ENCODE results near the gene DZIP1L.

Gene DZIP1L

DNA sequence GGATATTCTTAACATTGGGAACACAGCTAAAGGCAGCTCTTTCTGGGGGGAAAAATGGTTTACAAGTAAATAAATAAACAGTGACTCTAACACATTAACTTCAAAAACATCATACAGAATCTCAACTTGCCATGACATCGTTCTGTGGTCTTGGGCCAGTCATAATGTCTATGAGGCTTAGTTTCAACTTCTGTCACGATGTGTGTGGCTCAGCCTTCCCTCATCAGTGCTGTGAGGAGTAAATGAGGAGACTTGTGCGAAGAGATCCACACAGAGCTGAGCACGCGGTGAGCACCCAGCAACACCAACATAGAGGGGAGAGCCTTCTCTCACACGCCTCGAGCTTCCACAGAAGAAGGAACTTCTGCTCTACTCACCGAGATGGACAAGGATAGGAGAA lies 49.0 kb downstream of the DZIP1L start:
- DNase-seq = no peak

DNA sequence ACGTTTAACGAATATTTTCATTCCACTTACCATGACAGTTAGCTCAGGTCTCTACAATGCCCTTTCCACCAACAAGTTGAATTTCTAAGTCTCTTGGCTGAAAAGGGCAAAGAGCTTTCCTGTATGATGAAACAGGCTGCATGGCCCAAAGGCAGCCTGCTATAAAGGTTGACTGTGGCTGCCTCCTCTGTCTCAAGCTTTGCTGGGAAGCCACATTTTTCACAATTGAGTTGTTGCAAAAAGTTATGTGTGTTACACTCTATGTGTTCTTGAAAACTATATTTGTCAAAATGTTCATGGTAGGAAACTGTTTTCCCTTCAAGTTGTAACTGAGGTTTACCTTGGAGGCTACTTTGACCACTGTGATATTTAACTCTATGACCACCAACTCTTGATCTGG lies 49.5 kb downstream of the DZIP1L start:
- no peak for DNase-seq

DNA sequence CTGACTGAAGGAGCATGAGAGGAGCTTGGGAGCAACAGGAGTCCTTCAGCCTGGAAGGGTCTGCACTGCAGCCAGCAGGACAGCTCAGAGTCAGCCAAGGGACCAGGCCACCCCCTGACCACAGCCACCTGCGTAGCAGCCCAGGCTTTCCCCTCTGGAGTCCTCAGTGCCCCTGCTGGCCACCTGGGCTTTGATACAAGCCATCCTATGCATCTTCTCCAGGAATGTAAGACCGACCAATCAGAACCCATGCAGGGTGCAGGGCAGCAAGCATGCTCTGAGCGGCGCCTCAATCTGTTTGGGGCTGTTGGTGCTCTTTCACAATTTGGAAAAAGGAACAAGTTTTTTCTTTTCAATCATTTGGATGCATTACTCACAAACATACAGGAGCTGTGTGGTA lies 52.0 kb downstream of the DZIP1L start:
- DNase-seq = no peak

DNA sequence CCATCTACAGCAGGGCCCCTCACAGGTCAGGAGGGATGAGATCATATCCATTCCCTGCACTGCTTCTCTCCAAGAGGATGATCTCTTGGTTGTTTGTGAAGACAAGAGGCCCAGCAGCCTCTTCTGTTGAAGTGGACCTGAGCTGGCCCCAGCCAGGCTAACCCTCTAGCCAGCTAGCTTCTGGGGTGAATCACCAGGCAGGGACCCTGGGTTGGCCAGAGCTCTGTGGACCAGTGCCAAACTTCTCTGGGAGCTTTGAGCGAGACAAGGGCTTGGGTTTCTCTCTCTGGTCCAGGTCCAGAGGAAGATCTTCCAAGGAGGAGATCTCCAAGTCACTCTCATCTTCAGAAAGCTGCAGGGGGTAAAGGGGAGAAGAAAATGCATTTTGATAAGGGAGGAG lies 52.8 kb downstream of the DZIP1L start:
- no peak for DNase-seq

DNA sequence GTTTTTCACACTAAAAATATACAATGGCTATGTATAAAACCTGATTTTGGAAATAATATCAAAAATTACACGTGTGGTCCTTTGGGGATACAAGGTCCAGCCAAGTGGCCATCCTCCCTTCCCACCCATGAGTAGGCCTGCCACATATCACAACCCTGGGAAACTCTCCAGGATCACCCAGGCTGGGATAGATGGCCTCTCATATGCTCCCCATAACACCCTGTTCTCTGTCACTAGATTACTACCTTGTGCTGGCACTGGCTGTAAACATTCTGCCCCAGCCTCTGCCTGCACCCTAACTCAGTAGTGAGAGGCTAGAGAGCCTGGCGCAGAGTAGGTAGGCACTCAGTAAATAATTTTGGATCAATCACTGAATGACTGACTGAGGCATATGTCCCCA lies 53.4 kb downstream of the DZIP1L start:
- DNase-seq = no peak

DNA sequence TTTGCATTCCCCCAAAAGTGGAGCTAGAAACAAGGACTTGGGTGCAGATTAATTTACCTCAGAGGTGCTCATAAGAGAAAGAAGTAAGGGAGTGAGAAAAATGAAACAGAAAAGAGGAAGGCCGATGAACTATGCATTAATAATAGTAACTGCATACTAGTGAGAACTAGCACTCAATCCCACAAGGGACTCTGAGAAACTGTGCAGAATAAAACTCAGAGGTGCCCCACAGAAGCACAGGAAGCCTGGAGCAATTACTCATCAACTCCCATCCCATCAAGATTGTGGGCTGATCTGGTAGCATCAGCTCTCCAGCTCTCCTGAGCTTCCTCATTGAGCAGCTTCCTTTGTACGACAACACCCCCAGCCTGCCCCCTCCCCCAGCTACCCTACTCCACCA lies 54.6 kb downstream of the DZIP1L start:
- DNase-seq = no peak

DNA sequence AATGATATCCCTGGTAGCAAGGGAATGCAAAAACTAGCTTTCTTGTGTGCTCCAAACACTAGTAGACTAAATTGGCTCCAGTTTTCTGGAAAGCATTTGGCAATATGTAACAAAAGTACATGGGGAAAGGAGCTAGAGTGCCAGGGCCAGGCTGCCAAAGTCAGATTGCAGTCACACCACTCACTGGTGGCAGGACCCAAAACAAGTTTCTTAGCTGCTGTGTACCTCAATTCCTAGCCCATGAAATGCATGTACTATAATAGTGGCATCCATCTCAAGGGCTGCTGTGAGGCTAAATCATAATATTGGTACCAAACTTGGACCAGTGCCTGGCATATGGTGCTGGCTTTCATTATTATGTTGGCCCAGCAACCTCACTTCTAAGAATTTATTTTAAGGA lies 56.1 kb downstream of the DZIP1L start:
- no peak for DNase-seq

DNA sequence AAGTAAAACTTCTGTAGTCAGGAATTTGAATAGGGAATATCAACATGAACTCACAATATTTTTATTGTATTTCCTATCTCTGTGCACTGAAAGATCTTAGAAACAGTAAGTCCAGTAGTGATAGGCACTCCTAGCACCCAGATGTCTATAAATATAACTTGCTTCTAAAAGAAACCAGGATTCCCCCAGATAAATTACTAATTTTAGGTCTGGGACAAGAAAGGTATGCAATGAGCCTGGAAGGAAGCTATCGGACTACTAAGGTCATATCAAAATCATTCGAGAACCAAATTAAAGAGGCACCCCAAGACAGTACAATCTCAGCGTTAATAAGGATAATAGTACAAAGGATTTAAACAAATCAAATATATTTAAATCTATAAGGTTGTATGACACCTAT lies 58.0 kb downstream of the DZIP1L start:
- no peak for DNase-seq

DNA sequence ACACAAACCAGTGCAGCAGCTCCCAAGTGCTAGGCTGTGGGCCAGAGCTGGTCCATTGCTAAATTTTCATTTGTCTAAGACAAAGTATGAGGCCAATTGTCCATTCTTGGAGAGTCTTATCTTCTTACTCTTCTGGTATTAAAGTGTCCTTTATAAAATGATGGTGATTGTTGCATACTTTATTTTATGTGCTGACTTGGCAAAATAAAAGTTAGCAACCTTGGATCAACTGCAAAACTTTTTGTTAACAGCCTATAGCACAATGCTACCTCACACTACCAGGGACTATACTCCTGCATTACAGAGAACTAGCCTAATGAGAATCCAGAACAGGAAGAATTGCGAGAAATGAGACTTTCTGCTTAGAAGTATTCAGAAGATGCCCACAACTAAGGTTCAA lies 61.4 kb downstream of the DZIP1L start:
- DNase-seq = no peak

DNA sequence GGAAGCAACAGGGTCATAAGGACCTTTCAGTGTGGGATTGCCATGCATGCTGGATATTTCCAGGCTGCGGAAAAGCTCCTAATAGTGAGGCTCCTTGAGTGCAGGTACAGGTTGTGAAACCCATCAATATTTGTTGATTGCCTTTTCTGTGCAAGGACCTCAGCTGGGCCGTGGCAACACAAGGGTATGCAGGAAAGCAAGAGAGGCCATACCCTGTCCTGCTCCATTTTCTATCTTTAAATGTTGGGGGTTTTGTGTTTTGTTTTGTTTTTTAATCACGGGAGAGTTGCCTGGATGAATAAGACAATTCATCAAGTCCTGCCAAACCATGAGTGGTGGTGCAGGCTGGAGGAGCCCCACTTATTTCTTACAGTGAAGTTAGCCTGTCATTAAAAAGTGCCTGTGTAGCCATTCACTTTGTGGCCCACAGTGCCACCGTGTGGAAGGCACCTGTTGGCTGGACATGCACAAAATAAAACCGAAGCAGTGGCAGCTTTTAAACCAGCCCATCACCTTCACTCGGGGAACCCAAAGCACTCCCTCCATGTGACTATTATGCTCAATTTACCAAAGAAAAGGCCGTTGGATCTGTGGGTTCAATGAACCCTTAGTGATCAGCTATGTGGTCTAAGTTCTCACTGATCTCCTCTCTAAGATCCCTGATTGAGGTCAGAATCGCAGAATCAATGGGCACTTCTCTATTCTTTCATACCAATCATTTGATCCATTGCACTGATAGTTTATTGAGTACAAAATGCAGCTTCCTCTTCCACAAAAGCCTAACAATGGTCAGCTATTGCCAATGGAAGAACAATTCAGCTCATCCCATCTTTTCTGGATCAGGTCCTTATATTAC lies 63.2 kb downstream of the DZIP1L start:
- peak; percentile 14 for DNase-seq

DNA sequence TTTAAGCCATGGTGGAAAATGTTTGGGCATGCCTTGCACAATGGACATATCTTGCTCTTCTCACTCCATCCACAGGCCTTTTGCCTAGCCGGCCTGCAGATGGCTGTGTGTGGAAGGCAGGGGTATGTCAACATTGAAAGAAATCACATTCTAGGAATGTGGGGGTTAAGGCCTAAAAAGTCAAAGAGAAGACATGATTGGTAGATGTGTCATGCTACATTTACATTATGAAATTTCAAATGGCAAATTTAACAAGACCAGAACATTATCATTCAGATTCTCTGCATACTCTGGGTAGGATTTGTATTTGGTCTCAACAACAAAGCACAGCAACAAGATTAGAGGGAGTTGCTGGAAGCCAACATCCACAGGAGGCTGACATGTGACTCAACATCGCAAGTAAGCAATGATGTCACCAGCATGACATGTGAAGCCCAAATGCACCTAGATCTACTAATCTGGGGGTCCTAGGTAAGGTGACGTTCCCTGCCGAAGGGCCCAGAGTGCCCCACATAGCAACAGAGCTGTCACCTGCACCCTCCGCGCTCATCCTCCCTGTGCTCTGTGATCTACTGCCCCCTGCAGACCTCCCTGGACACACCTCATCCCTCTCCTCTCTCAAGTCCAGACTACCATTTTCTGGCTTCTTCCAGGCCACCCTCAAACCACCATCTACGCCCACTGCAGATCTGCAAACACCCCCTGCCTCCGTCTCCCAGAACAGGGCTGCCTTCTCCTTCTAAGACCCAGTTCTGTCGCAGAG lies 66.1 kb downstream of the DZIP1L start:
- DNase-seq = peak; percentile 46

DNA sequence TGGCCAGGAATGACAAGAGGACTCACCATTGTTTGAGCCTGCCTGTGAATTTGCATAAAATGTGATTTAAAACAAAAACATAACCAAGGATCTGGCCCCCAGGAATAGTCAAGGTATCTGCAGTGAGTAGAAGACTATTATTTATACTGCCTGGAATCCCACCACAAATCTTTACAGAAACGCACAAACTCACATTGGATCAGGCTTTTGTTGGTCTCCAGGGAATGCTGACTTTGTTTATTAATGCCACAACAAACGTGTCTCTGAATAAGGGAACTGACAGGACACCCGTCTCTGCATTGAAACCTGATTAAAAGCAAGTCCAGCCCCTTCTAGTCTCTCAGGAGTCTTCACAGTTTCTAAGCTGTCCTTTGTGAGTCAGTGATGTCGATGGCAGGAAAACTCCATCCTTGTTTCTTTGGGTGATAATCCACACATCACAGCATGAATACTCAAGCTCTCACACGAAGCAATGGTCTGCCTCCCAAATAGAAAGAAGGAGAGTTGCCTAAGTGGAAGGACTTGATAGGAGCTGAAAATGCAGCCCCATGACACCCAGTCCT lies 67.7 kb downstream of the DZIP1L start:
- DNase-seq = no peak

DNA sequence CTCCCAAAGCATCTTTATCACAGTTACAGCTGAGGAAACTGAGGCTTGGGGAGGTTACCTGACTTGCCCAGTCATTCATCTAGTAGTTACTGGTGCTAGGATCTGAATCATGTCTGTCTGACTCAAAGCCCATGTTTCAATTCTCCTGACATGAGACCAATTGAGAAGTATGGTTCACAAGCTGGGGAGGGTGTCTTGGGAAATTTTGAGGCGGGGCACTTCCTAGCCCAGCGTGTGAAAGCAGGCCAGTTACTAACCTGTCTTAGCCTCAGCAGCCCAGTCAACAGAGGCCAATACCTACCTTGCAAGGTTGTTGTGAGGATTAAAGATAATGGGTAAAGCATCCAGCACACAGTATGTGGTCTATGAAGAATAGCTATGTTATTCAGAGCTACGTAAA lies 68.5 kb downstream of the DZIP1L start:
- no peak for DNase-seq

DNA sequence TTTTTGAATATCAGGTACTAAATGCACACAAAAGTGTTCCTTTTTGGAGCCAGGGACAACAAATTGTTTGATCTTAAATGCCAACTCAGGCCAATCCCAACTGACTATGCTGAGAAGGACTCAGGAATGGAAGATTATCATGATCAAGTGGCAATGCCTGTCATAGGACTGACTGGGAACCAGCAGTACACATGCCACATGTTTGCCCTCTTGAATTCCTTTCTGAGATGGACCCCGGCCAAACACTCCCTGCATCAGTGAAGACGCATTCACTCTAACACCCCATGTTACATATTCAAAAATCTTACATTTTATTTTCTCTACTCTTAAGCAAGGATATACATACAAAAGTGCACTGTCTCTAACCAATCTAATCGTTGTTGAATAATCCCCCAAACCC lies 69.3 kb downstream of the DZIP1L start:
- no peak for DNase-seq

DNA sequence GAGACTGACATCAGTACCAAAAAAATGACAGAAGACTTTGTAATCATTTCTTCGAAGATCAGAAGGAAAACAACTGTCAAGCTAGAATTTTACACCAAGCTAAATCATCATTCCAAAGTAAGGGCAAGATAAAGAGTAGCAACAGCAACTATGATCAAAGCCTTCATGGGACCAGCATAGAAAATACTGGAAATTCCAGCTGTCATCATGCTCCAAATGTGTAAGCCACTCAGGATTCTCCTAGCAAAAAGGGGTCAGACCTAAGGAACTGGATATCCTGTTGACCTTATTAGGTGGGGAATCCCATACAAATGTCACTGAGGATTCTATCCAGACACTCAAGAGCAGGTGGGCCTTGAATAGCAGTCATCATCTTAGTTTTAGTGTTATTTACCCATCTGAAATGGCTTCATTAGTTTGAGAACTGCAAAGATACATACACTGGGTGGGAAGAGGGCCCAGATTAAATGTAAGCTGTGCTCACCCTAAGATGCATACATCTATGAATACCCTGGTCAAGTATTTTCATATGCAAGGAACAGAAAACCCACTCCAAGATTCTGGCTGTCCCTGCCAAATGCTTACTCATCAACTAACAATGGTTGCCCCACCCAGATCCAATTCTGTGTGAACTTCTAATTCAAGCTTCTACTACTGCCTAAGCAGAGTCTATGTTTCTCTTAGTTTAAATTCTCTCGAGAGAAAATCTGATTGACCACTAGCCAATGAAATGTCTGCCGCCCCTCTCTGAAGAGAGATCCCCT lies 72.0 kb downstream of the DZIP1L start:
- peak; percentile 9 for DNase-seq

DNA sequence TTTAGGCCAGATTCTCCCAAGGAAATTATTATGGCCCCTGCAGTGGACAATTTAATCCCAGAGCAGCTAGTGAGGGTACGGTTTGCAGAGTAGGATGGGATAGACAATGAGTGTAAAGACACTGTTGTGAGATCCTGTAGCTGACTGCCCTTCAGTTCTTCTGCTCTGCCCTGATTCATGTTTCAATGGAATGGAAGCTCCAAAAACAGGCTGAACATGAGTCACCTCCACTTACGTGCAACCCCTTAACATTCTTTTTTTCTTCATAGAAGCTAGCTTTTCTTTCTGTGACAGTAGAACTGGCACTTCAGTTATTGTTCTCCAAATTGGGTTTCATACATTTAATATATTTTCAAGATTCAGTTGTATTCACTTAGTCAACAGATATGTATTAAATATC lies 73.4 kb downstream of the DZIP1L start:
- DNase-seq = peak; percentile 44

DNA sequence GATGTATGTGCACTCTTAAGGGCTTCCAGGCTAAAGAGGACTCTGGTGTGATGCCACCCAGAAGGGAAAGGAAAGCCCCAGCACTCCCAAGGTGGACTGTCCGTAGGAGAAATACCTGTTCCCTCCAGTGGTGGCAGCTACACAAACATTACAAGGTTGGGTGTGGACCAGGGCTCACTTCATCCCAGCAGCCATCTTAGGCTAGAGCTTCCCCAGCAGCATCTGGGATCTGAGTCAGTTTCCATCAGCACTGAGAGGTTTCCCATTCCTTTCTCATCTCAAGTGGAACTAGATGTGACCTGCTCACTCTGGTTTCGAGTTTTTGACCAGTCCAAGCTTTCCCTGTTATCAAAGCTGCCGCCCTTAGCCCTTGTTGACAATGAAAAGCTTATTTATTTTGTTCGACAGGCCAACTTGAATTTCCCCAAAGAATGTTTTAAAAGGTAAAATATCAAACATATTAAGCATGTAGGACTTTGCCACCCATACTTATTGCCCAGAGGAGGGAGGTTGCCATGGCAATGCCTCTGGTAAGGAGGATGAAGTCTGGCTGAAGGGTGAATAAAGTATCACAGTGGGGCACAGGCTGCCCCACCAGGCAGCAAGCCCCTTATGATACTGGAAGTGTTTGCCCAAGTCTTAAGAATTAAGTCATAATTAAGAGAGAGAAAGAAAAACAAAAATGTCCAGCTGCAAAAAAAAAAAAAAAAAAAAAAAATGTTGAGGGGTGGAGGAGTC lies 76.5 kb downstream of the DZIP1L start:
- no peak for DNase-seq

DNA sequence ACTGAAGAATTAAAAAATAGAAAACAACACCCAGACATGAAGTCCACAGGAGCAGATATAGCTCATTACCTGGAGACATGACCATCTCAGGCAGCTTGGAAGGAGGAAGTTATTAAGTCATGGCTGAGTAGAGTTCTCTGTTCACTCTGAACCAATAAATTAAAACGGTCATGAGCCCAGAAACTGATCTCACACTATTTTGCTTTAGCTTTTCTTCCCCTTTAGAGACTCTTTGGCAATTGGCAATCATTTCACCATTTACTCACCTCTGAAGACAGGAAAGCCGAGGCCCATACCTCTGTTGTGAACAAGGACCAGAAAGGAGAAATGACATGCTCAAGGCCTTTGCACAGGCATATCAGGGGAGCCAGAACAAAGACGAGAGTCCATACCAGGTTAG lies 78.8 kb downstream of the DZIP1L start:
- no peak for DNase-seq

DNA sequence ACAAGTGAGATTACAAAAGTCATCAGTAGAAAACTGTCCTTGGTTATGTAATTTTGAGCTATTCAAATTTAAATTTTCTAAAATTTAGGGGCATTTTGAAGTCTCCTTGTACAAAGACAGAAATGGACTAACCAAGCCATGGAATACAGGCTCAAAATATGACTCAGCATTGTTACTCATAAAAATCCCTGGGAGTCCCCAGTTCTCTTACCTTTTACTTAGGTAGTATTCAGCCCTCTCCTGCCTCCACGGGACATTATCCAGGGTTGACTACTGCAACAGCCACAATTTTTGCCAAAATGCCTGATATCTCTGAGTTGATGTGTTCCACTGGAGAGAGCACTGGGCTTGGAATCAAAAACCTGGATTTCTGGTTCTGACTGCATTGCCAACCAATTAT lies 80.5 kb downstream of the DZIP1L start:
- DNase-seq = no peak

DNA sequence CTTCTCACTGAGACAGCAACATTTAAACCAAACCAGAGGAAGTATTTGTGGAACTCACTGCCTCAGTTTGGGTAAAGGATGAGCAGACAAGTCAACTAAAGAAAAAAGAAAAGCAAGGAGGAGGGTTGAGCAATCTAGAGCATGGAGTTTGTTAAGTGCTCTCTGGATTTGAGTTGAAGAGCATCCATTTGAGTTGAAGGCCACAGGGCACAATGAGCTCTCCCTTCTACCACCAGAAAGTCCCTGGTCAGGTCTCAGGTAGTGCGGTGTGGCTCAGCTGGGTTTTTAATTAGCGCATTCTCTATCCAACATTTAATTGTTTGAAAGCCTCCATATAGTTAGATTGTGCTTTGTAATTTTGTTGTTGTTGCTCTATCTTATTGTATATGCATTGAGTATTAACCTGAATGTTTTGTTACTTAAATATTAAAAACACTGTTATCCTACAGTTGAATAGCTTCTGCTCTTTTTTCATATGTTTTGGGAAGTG lies 82.2 kb downstream of the DZIP1L start:
- DNase-seq = no peak

DNA sequence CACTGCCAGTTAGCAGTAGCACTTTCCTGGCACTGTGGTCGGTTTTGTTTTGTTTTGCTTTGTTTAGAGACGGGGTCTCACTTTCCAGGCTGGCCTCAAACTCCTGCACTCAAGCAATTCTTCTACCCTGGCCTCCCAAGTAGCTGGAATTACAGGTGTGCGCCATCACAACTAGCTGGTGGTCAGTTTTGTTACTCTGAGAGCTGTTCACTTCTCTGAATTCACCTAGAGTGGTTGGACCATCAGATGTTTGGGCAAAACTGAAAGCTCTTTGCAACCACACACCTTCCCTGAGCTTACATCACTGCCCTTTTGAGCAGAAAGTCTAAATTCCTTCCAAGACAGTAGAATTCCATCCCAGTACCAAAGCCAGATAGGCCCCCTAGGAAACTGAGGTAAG lies 82.8 kb downstream of the DZIP1L start:
- DNase-seq = no peak

DNA sequence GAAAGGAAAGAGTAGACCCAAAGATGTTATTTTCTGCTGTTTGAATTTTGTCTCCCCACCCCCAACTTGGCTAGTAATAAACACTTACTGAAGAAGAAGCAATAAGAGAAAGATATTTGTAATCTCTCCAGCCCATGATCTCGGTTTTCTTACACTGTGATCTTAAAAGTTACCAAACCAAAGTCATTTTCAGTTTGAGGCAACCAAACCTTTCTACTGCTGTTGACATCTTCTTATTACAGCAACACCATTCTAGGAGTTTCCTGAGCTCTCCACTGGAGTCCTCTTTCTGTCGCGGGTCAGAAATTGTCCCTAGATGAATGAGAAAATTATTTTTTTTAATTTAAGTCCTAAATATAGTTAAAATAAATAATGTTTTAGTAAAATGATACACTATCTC lies 83.9 kb downstream of the DZIP1L start:
- no peak for DNase-seq

All from amniotic stem cell (primary cell).